ENCODE results near the gene TBC1D22A.

The TBC1D22A gene

GRCh38 chr22:47071078-47071806, 308.8 kb downstream of the TBC1D22A start:
- H3K4me3 ChIP-seq (ENCODE audit: low read depth, low read length): no peak overlapping the region
- no peak for TF ChIP-seq CTCF (IDR thresholded peaks at IDR 0.05; ENCODE audit: low read depth, low read length)

DNA sequence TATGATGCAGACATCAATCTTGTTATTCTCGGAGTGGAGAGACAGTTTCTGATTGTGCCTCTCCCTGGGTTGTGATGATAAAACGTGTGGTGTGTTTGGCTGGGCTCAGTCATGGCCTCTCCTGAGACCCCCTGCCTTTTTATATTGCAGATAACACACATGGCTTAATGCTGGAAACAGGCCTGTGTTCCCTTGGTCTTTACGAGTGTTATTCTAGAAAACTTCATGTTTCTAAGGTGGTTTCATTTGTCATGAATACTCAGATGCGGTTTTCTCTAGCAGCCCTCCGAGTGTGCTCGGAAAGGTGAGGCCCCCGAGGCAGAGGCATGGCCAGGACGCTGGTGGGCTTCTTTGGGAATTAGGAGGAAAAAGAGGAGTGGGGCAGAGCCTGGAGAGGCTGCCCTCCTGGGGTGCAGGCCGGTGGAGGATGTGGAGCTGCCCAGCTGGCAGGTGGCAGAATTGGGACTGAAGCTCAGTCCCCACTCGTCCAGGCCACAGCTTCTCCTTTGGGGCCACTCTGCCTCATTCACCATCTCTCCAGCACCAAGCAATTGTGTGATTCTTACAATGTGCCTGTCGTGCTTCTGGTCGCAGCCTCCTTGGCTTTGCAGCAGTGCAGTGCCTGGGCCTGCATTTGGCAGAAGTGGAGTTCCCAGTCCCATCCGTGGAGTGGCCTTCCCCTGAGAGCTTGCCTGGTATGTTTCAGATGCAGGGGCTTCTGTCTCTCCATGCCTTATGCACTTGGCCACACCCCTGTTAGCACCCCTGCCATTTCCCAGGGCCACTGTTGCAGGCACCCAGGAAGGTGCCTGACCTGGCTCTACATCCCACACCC, 309.6 kb downstream of the TBC1D22A start:
- no peak overlapping the region for H3K4me3 ChIP-seq (ENCODE audit: low read depth, low read length)
- no peak for TF ChIP-seq CTCF (IDR thresholded peaks at IDR 0.05; ENCODE audit: low read depth, low read length)

GRCh38 chr22:47072642-47072967, 310.2 kb downstream of the TBC1D22A start:
- TF ChIP-seq CTCF (IDR thresholded peaks at IDR 0.05; ENCODE audit: low read depth, low read length): no peak

DNA sequence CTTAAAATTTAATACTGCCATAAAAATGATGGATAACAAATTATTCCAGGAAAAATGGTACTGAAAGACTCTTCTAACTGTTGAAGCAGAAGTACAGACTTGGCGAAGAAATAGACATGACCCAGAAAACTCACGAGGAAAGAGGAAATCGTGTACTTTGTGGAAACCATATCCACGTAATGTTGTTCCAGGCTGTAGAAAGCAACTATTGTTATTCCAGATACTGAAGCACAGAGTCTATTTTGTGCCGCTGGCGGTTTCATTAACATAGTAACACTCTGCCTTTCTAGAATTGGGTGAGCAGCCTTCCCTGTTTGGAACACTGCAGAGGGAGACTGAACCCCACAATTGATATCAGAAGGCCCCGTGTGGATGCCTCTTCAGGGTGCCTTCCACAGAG, 310.6 kb downstream of the TBC1D22A start:
- no peak for TF ChIP-seq CTCF (IDR thresholded peaks at IDR 0.05; ENCODE audit: low read depth, low read length)
- no peak overlapping the region for H3K4me3 ChIP-seq (ENCODE audit: low read depth, low read length)

More at GRCh38 chr22:47072642-47072967, 310.2 kb downstream of the TBC1D22A start:
- no peak overlapping the region for H3K4me3 ChIP-seq (ENCODE audit: low read depth, low read length)

- no peak overlapping the region for H3K4me3 ChIP-seq (ENCODE audit: low read depth, low read length)
- TF ChIP-seq CTCF (IDR thresholded peaks at IDR 0.05; ENCODE audit: low read depth, low read length): no peak
Observed at GRCh38 chr22:47074105-47074504, 311.7 kb downstream of the TBC1D22A start.

GRCh38 chr22:47075568-47075967, 313.1 kb downstream of the TBC1D22A start:
- no peak overlapping the region for H3K4me3 ChIP-seq (ENCODE audit: low read depth, low read length)
- no peak for TF ChIP-seq CTCF (IDR thresholded peaks at IDR 0.05; ENCODE audit: low read depth, low read length)

GRCh38 chr22:47076758-47077157, 314.3 kb downstream of the TBC1D22A start:
- no peak overlapping the region for H3K4me3 ChIP-seq (ENCODE audit: low read depth, low read length)
- TF ChIP-seq CTCF (IDR thresholded peaks at IDR 0.05; ENCODE audit: low read depth, low read length): no peak

Measured in WI38 (cell line).